Stimulated activated CD4-positive, alpha-beta T cell treated with anti-CD3 and anti-CD28 coated beads, Interleukin-2, amount 100 ng/mL, for 4 hours (primary cell): Measurements from ENCODE around the gene ADGRL3.

Source experiments
- DNase-seq: peaks from one replicate; pipeline ENCODE4 v3.0.0-alpha.2; 2020; ENCODE audit warnings: low read depth

The ADGRL3 gene

GRCh38 chr4:62118558-62118957, 918.4 kb downstream of the ADGRL3 start:
- DNase-seq: no peak

GRCh38 chr4:62119195-62119594, 919.1 kb downstream of the ADGRL3 start:
- DNase-seq: no peak

DNA sequence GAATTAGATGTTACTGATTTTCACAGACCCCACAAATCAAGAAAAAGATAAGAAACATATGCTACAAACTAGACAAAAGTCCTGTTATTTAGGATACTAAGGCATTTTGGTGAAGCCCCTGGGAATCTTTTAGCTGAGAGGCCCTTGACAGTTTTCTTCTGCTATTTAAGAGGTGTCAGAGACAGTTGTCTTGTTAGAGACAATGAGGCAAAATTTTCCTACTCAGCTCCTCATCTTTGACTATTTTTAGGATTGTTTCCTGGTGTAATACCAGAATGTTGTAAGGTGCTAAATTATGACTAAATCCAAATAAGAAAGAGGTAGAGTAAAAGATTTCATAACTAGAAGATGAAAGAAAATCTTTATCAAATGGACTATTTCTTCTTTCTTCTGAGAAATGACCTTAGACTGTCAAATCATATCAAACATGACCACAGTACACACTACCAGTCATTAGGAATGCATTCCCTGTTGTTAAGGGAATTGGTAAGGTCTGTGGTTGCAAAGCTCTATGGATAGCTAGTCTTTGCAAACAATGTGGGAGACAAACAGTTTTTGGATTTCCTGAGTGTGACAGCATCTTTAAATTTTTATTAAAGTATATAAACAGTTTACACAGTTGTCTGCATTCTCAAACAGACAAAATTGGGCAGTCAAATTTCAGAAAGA, 926.1 kb downstream of the ADGRL3 start:
- no peak for DNase-seq
